Hepatic stellate cell (primary cell): Measurements from ENCODE around the gene ADRA2C.

Experiments used
- DNase-seq: peaks from one replicate; pipeline ENCODE4 v3.0.0; 2011; ENCODE audit warnings: low spot score

ADRA2C gene

GRCh38 chr4:3766036-3766784, at the start of gene ADRA2C:
TSS of gene ADRA2C (plus strand) at chr4:3766385. CDS start at chr4:3766607, 222 bp downstream.
- peak; percentile 51 for DNase-seq

- DNase-seq: no peak
These were observed 49.5 kb upstream of the ADRA2C start for GRCh38 chr4:3716631-3717235.

- DNase-seq: no peak
These were observed 48.9 kb upstream of the ADRA2C start for GRCh38 chr4:3717241-3717640.

GRCh38 chr4:3718462-3718861, 47.7 kb upstream of the ADRA2C start:
- no peak for DNase-seq

- DNase-seq: no peak
These were observed 47.0 kb upstream of the ADRA2C start for GRCh38 chr4:3719191-3719590.

- no peak for DNase-seq
These were observed 46.3 kb upstream of the ADRA2C start for GRCh38 chr4:3719836-3720235.

- no peak for DNase-seq
These were observed 45.7 kb upstream of the ADRA2C start for GRCh38 chr4:3720466-3720865.

GRCh38 chr4:3721186-3721585, 45.0 kb upstream of the ADRA2C start:
- DNase-seq: no peak

GRCh38 chr4:3721627-3722026, 44.6 kb upstream of the ADRA2C start:
- no peak for DNase-seq

- no peak for DNase-seq
These were observed 43.5 kb upstream of the ADRA2C start for GRCh38 chr4:3722446-3723231.

- no peak for DNase-seq
These were observed 42.9 kb upstream of the ADRA2C start for GRCh38 chr4:3723232-3723642.

- DNase-seq: no peak
These were observed 41.6 kb upstream of the ADRA2C start for GRCh38 chr4:3724319-3725231.

GRCh38 chr4:3725936-3726870, 40.0 kb upstream of the ADRA2C start:
- no peak for DNase-seq

GRCh38 chr4:3727847-3728469, 38.2 kb upstream of the ADRA2C start:
- no peak for DNase-seq

- peak; percentile 49 for DNase-seq
These were observed 36.9 kb upstream of the ADRA2C start for GRCh38 chr4:3729188-3729881.

GRCh38 chr4:3729882-3730226, 36.3 kb upstream of the ADRA2C start:
- DNase-seq: no peak

- no peak for DNase-seq
These were observed 35.6 kb upstream of the ADRA2C start for GRCh38 chr4:3730422-3731190.

- no peak for DNase-seq
These were observed 33.8 kb upstream of the ADRA2C start for GRCh38 chr4:3732076-3733028.
